Esophagus muscularis mucosa (tissue), 4 donors: ENCODE data around the gene DRG1. TPM values are rescaled to one million over a fixed set of nuclear protein-coding genes. Genes with fewer than 3 reads are reported as not detected.

ENCODE experiments used
- DNase-seq: peaks from one replicate; pipeline ENCODE4 v3.0.0-alpha.2; 2017; ENCODE audit errors: extremely low spot score
- H3K27ac ChIP-seq, 4 donors: fragments of 200-600 bp; sonication (generic); replicated peaks in 1 of 4; 1 replicate in 3 of 4; 2 replicates in 1 of 4; pipeline ENCODE4 v1.5.1; 2016 to 2019; ENCODE audit warnings: mild to moderate bottlenecking in 1 of 4
- H3K27me3 ChIP-seq, 4 donors: fragments of 200-600 bp; sonication (generic); one replicate each; pipeline versions ENCODE4 v1.5.1 to v1.6.0; 2016 to 2019
- H3K36me3 ChIP-seq, 4 donors: fragments of 200-600 bp; sonication (generic); one replicate each; pipeline ENCODE4 v1.5.1; 2016 to 2019
- H3K4me1 ChIP-seq, 4 donors: fragments of 200-600 bp; sonication (generic); one replicate each; pipeline ENCODE4 v1.5.1; 2016 to 2019
- H3K4me3 ChIP-seq, 4 donors: fragments of 200-600 bp; sonication (generic); 1 replicate in 2 of 4; 2 replicates in 2 of 4; pipeline ENCODE4 v1.5.1; 2016 to 2019; ENCODE audit warnings: mild to moderate bottlenecking in 4 of 4, moderate library complexity in 1 of 4
- H3K9me3 ChIP-seq, 4 donors: fragments of 200-600 bp; sonication (generic); 1 replicate in 3 of 4; 2 replicates in 1 of 4; pipeline ENCODE4 v1.5.1; 2016 to 2019
- CTCF ChIP-seq, 3 experiments: fragments of 200-600 bp in 2 of 3; fragments of 450-650 bp in 1 of 3; sonication (generic) in 2 of 3; IDR thresholded peaks; one replicate each; pipeline ENCODE4 v1.5.1; 2017 to 2019; ENCODE audit warnings: antibody characterized with exemption in 3 of 3, mild to moderate bottlenecking in 2 of 3, moderate library complexity in 1 of 3
- EP300 ChIP-seq: sonication (generic); formaldehyde crosslinking; IDR thresholded peaks from one replicate; pipeline ENCODE4 v1.6.1; 2017; ENCODE audit warnings: antibody characterized with exemption
- POLR2A ChIP-seq: fragments of 450-650 bp; IDR thresholded peaks from one replicate; pipeline ENCODE4 v1.6.1; 2017; ENCODE audit warnings: antibody characterized with exemption, moderate library complexity, mild to moderate bottlenecking, low read depth
- POLR2AphosphoS5 ChIP-seq, 2 donors: sonication (generic); formaldehyde crosslinking; IDR thresholded peaks; one replicate each; pipeline ENCODE4 v1.6.1; 2017; ENCODE audit warnings: antibody characterized with exemption in 2 of 2
- WGBS: methylation state at CpG from one replicate; pipeline ENCODE4 v1.1.5; 2018; 5-methylcytosine and 5-hydroxymethylcytosine counted together
- intact Hi-C: fragments of 100-400 bp; cut with DNase I; formaldehyde crosslinking; loops from one replicate; pipeline ENCODE4 v1.15.1; 2023
- total RNA-seq, 4 donors: library from RNA; depleted of rRNA; stranded (reverse); fragments of >200 nt; gene quantifications; one replicate each; pipeline versions ENCODE4 v1.1.0 to v1.2.1, GENCODE V29; 2016

DRG1 gene
- total RNA-seq, 4 donors from 2014 or later, result 38.3 to 61.0 (median 53.0) TPM

GRCh38 chr22:31360029-31360428 lies 39.4 kb upstream of the DRG1 start:
- no peak for DNase-seq
- Histone ChIP-seq H3K27ac (no peak overlapping the region), H3K9me3 (no peaks in the 10 kb centered on the region), H3K36me3 (no peaks in the 10 kb centered on the region), H3K4me1 (no peaks in the 10 kb centered on the region), H3K4me3 (no peak overlapping the region), H3K27me3 (peaks cover 0 to 22% (median 0%) of the 10 kb centered on the region in 4 donors)
- 63% methylated on average over 1 of the region's 1 CpG for WGBS
- intact Hi-C loops, result no loop called here
- TF ChIP-seq POLR2AphosphoS5 (IDR thresholded peaks at IDR 0.05) (no peak), CTCF (IDR thresholded peaks at IDR 0.05) (no peak), POLR2A (no peak), EP300 (no peak)

GRCh38 chr22:31361743-31362142 lies 37.7 kb upstream of the DRG1 start:
- 64% methylated on average over 1 of the region's 1 CpG for WGBS
- H3K4me1 ChIP-seq, result no peaks in the 10 kb centered on the region
- intact Hi-C loops, result no loop called here

GRCh38 chr22:31363885-31364465 lies 35.4 kb upstream of the DRG1 start:
- WGBS, result 59% methylated on average over 2 of the region's 3 CpGs
- Histone ChIP-seq H3K4me1 (no peaks in the 10 kb centered on the region), H3K27ac (no peak overlapping the region), H3K36me3 (no peaks in the 10 kb centered on the region), H3K9me3 (no peaks in the 10 kb centered on the region), H3K4me3 (no peak overlapping the region), H3K27me3 (peaks cover 0 to 4% (median 0%) of the 10 kb centered on the region in 4 donors)
- intact Hi-C loops, result no loop called here
- TF ChIP-seq CTCF (IDR thresholded peaks at IDR 0.05) (no peak), POLR2A (no peak), POLR2AphosphoS5 (IDR thresholded peaks at IDR 0.05) (no peak), EP300 (no peak)
- no peak for DNase-seq

More at GRCh38 chr22:31361743-31362142, 37.7 kb upstream of the DRG1 start:
- Histone ChIP-seq H3K4me3 (no peak overlapping the region), H3K27me3 (peaks cover 0 to 13% (median 0%) of the 10 kb centered on the region in 4 donors), H3K36me3 (no peaks in the 10 kb centered on the region), H3K27ac (no peak overlapping the region), H3K9me3 (no peaks in the 10 kb centered on the region)
- no peak for DNase-seq
- TF ChIP-seq POLR2A, result no peak
- TF ChIP-seq CTCF (IDR thresholded peaks at IDR 0.05), result no peak
- no peak for TF ChIP-seq EP300
- TF ChIP-seq POLR2AphosphoS5 (IDR thresholded peaks at IDR 0.05), result no peak

GRCh38 chr22:31367426-31367825 lies 32.0 kb upstream of the DRG1 start:
- intact Hi-C loops, result no loop called here
- H3K9me3 ChIP-seq, result no peaks in the 10 kb centered on the region
- 83% methylated on average over 3 of the region's 3 CpGs for WGBS
- H3K36me3 ChIP-seq, result no peaks in the 10 kb centered on the region
- no peak overlapping the region for H3K27ac ChIP-seq
- TF ChIP-seq POLR2AphosphoS5 (IDR thresholded peaks at IDR 0.05) (no peak), POLR2A (no peak), EP300 (no peak), CTCF (IDR thresholded peaks at IDR 0.05) (no peak)
- no peak overlapping the region for H3K4me3 ChIP-seq
- no peak for DNase-seq
- H3K4me1 ChIP-seq, result no peaks in the 10 kb centered on the region
- no peaks in the 10 kb centered on the region for H3K27me3 ChIP-seq

- no peaks in the 10 kb centered on the region for H3K27me3 ChIP-seq
- no peaks in the 10 kb centered on the region for H3K36me3 ChIP-seq
- TF ChIP-seq EP300 (no peak), POLR2A (no peak), POLR2AphosphoS5 (IDR thresholded peaks at IDR 0.05) (no peak), CTCF (IDR thresholded peaks at IDR 0.05) (no peak)
- no peaks in the 10 kb centered on the region for H3K4me1 ChIP-seq
- H3K4me3 ChIP-seq, result no peak overlapping the region
- no peak overlapping the region for H3K27ac ChIP-seq
- H3K9me3 ChIP-seq, result no peaks in the 10 kb centered on the region
- intact Hi-C loops, result no loop called here
- 73% methylated on average over 3 of the region's 3 CpGs for WGBS
- no peak for DNase-seq
These were observed 21.8 kb upstream of the DRG1 start for GRCh38 chr22:31377612-31378011.
